MM.1S (cell line): ENCODE measurements around the gene MRPS18B.

Experiments
- CTCF ChIP-seq: fragments of 300-600 bp; sonication (generic); IDR thresholded peaks from 2 replicates; pipeline ENCODE4 v1.5.1; 2016; ENCODE audit warnings: antibody characterized with exemption, low read length, mixed read lengths
- EZH2 ChIP-seq: fragments of 300-600 bp; sonication (generic); optimal IDR thresholded peaks from 2 replicates; pipeline ENCODE3; 2017; ENCODE audit warnings: low read depth, mild to moderate bottlenecking, antibody characterized with exemption, low read length, mixed read lengths
- EZH2phosphoT487 ChIP-seq: fragments of 300-600 bp; sonication (generic); IDR thresholded peaks from 2 replicates; pipeline ENCODE4 v1.6.1; 2018; ENCODE audit warnings: antibody characterized with exemption, low read length

GRCh38 chr6:30635834-30636233 is 18.2 kb downstream of the MRPS18B start:
- TF ChIP-seq EZH2 (no peak), CTCF (no peak), EZH2phosphoT487 (no peak)
